ENCODE results near the gene COPS8.

DNA sequence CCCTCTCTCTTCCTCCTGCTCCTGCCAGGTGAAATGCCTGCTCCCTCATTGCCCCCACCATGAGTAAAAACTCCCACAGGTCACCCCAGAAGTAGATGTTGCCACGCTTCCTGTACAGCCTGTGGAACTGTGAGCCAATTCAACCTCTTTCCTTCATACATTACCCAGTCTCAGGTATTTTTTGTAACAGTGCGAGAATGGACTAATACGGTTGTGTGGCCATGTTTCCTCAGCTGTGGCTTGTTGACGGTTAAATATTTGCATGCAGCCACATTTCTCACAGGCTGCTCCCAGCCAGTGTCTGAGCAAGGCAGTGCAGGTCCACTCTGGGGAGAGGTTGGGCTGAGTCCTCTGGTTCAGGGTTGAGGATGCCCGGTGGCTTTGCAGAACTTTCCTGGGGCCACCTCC is 27.8 kb upstream of the COPS8 start:
- TF ChIP-seq POLR2AphosphoS5 (IDR thresholded peaks at IDR 0.05; ENCODE audit: low read depth) (no peak), EZH2 (IDR thresholded peaks at IDR 0.05; ENCODE audit: low read depth, unreplicated experiment) (no peak), JUNB (IDR thresholded peaks at IDR 0.05; ENCODE audit: unreplicated experiment) (no peak), EZH2phosphoT487 (IDR thresholded peaks at IDR 0.05; ENCODE audit: unreplicated experiment) (no peak), CREB1 (CRISPR knock-in tag; IDR thresholded peaks at IDR 0.05; ENCODE audit: low read depth) (no peak), STAT1 (IDR thresholded peaks at IDR 0.05; ENCODE audit: unreplicated experiment) (no peak), ZNF331 (CRISPR knock-in tag; IDR thresholded peaks at IDR 0.05; ENCODE audit: low read depth) (no peak)
- TF ChIP-seq, protein P1, sequence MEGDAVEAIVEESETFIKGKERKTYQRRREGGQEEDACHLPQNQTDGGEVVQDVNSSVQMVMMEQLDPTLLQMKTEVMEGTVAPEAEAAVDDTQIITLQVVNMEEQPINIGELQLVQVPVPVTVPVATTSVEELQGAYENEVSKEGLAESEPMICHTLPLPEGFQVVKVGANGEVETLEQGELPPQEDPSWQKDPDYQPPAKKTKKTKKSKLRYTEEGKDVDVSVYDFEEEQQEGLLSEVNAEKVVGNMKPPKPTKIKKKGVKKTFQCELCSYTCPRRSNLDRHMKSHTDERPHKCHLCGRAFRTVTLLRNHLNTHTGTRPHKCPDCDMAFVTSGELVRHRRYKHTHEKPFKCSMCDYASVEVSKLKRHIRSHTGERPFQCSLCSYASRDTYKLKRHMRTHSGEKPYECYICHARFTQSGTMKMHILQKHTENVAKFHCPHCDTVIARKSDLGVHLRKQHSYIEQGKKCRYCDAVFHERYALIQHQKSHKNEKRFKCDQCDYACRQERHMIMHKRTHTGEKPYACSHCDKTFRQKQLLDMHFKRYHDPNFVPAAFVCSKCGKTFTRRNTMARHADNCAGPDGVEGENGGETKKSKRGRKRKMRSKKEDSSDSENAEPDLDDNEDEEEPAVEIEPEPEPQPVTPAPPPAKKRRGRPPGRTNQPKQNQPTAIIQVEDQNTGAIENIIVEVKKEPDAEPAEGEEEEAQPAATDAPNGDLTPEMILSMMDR (conservative IDR thresholded peaks at IDR 0.05; ENCODE audit: low read depth in 2 of 2), result no peak
- TF ChIP-seq, protein P2, sequence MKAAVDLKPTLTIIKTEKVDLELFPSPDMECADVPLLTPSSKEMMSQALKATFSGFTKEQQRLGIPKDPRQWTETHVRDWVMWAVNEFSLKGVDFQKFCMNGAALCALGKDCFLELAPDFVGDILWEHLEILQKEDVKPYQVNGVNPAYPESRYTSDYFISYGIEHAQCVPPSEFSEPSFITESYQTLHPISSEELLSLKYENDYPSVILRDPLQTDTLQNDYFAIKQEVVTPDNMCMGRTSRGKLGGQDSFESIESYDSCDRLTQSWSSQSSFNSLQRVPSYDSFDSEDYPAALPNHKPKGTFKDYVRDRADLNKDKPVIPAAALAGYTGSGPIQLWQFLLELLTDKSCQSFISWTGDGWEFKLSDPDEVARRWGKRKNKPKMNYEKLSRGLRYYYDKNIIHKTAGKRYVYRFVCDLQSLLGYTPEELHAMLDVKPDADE (IDR thresholded peaks at IDR 0.05), result no peak
- TF ChIP-seq, protein P3, sequence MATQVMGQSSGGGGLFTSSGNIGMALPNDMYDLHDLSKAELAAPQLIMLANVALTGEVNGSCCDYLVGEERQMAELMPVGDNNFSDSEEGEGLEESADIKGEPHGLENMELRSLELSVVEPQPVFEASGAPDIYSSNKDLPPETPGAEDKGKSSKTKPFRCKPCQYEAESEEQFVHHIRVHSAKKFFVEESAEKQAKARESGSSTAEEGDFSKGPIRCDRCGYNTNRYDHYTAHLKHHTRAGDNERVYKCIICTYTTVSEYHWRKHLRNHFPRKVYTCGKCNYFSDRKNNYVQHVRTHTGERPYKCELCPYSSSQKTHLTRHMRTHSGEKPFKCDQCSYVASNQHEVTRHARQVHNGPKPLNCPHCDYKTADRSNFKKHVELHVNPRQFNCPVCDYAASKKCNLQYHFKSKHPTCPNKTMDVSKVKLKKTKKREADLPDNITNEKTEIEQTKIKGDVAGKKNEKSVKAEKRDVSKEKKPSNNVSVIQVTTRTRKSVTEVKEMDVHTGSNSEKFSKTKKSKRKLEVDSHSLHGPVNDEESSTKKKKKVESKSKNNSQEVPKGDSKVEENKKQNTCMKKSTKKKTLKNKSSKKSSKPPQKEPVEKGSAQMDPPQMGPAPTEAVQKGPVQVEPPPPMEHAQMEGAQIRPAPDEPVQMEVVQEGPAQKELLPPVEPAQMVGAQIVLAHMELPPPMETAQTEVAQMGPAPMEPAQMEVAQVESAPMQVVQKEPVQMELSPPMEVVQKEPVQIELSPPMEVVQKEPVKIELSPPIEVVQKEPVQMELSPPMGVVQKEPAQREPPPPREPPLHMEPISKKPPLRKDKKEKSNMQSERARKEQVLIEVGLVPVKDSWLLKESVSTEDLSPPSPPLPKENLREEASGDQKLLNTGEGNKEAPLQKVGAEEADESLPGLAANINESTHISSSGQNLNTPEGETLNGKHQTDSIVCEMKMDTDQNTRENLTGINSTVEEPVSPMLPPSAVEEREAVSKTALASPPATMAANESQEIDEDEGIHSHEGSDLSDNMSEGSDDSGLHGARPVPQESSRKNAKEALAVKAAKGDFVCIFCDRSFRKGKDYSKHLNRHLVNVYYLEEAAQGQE (IDR thresholded peaks at IDR 0.05; ENCODE audit: unreplicated experiment), result no peak

All from GM23338 (cell line).